ENCODE data around the gene RTN4RL2. TPM values are rescaled to one million over a fixed set of nuclear protein-coding genes. Genes with fewer than 3 reads are reported as not detected.
A peak's percentile ranks its signal among the peaks of the same experiment; 100 is the strongest.

The RTN4RL2 gene
- total and polyA plus RNA-seq, 9 of the 15 experiments (the other 6 are each of a cell fraction or from before 2014, with no cell fraction given): 0.06 to 1.9 (median 0.34) TPM; not detected in 4

DNA sequence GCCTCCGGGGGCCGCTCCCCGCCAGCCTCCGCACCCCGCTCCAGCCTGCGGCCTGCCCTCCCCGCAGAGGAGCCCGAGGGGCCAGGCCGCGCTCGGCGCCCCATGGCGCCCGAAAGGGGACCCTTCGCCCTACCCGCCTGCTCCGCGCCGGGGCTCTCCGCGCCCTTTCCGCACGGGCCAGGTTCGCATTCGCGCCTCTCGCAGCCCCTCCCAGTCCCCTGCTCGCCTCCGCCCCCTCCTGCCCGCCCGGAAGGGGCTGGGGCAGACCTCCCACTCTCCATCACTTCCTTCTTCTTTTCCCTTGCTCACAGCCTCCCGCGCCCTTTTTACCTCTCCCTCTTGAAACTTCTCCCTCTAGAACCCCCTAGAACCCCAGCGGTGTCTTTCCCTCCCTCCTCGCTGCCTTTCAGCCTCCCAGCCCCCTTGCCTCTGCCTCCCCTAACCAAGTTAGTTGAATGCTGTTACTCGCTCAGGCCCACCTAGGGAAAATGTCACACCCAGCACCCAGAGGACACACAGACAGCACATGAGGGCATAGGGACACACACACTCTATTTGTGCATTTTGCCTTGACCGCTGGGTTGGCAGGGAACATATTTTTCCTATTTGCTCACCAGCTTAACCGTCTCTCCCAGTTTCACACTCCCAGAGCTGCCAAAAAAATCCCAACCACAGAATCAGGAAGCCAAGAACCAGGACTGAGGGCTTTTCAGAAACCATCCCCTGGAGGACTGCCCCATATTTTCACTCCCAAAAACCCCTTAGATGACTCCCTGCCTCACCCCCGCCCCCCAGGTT is 33.2 kb upstream of the RTN4RL2 start, which contains the start of gene SLC43A3 (continued):
- TF ChIP-seq, protein P1, sequence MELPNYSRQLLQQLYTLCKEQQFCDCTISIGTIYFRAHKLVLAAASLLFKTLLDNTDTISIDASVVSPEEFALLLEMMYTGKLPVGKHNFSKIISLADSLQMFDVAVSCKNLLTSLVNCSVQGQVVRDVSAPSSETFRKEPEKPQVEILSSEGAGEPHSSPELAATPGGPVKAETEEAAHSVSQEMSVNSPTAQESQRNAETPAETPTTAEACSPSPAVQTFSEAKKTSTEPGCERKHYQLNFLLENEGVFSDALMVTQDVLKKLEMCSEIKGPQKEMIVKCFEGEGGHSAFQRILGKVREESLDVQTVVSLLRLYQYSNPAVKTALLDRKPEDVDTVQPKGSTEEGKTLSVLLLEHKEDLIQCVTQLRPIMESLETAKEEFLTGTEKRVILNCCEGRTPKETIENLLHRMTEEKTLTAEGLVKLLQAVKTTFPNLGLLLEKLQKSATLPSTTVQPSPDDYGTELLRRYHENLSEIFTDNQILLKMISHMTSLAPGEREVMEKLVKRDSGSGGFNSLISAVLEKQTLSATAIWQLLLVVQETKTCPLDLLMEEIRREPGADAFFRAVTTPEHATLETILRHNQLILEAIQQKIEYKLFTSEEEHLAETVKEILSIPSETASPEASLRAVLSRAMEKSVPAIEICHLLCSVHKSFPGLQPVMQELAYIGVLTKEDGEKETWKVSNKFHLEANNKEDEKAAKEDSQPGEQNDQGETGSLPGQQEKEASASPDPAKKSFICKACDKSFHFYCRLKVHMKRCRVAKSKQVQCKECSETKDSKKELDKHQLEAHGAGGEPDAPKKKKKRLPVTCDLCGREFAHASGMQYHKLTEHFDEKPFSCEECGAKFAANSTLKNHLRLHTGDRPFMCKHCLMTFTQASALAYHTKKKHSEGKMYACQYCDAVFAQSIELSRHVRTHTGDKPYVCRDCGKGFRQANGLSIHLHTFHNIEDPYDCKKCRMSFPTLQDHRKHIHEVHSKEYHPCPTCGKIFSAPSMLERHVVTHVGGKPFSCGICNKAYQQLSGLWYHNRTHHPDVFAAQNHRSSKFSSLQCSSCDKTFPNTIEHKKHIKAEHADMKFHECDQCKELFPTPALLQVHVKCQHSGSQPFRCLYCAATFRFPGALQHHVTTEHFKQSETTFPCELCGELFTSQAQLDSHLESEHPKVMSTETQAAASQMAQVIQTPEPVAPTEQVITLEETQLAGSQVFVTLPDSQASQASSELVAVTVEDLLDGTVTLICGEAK (IDR thresholded peaks at IDR 0.05): peak; percentile 77
- TF ChIP-seq, protein P1 (CRISPR knock-in tag; IDR thresholded peaks at IDR 0.05): no peak
- no peak for TF ChIP-seq ARID4B (CRISPR knock-in tag; IDR thresholded peaks at IDR 0.05)
- no peak for TF ChIP-seq NFXL1 (CRISPR knock-in tag; IDR thresholded peaks at IDR 0.05)
- peak; percentile 85 for TF ChIP-seq GABPA (tag; conservative IDR thresholded peaks at IDR 0.05; ENCODE audit: low read depth)
- TF ChIP-seq NR2C2 (CRISPR knock-in tag; IDR thresholded peaks at IDR 0.05): no peak
- no peak for TF ChIP-seq NR2C2 (tag; IDR thresholded peaks at IDR 0.05)
- TF ChIP-seq KDM4B (IDR thresholded peaks at IDR 0.05; ENCODE audit: borderline replicate concordance in 2 of 2, low read depth in 1 of 2): 0 out of 4 replicates have a peak, but pooled peaks of 1 of the 2 experiments have one; percentile 23
- TF ChIP-seq, protein P2, sequence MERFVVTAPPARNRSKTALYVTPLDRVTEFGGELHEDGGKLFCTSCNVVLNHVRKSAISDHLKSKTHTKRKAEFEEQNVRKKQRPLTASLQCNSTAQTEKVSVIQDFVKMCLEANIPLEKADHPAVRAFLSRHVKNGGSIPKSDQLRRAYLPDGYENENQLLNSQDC (CRISPR knock-in tag; IDR thresholded peaks at IDR 0.05): no peak
- no peak for TF ChIP-seq RUNX1 (IDR thresholded peaks at IDR 0.05; ENCODE audit: low read depth)
- no peak for TF ChIP-seq CBX5 (IDR thresholded peaks at IDR 0.05; ENCODE audit: borderline replicate concordance, low read depth)
- no peak for TF ChIP-seq ZNF830 (CRISPR knock-in tag; IDR thresholded peaks at IDR 0.05)
- no peak for TF ChIP-seq SMAD3 (CRISPR knock-in tag; conservative IDR thresholded peaks at IDR 0.05)
- no peak for TF ChIP-seq DACH1 (IDR thresholded peaks at IDR 0.05; ENCODE audit: partially characterized antibody)
- TF ChIP-seq MECOM (CRISPR knock-in tag; IDR thresholded peaks at IDR 0.05): no peak
